ENCODE results near the gene GGACT.
"Not testable (repeated sequence)": the region's sequence is repeated elsewhere in the genome, so short reads cannot be mapped to it uniquely, and the experiment has no call there.

The GGACT gene

DNA sequence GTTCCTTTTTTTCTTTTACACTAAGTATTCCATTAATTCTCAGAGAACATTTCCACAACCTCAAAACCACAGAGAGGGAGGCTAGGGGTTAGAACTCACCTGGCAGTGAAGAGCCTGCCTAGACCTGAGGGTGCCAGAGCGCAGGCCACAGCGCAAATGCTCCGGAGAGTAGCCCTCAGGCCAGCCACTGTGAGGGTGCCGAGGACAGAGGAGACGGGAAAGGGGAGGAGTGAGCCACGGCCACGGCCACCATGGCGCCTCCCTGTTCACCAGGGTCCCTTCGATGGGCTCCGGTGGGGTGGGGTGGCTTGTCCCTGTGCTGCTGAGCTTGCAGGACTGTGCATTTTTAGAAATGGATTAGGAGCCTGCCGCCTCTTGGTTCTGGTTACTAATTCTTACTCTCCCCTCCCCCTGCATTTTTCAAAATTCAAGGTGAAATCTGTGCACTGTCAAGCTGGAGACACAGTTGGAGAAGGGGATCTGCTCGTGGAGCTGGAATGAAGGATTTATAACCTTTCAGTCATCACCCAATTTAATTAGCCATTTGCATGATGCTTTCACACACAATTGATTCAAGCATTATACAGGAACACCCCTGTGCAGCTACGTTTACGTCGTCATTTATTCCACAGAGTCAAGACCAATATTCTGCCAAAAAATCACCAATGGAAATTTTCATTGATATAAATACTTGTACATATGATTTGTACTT is 58.8 kb downstream of the GGACT start:
- no peak for DNase-seq (ENCODE audit: low read depth in 2 of 2)

DNA sequence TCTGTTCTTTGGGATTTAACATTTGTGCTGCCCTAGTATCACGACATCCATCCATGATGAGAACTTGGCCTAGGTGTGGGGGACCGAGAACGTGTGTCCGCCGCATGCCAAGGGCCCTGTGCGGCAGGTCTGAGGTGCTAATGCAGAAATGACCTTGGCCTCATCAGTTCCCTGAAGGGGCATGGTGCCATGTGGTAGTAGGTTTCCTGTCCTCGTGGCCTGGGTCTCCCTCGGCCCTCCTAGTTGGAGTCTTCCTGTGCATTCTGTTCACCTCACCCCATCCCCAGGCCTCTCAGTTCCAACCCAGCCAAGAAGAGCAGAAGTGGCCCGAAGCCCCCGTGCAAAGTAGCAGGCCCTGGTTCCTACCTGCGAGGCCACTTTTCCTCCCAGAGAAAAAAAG is 59.8 kb downstream of the GGACT start:
- no peak for DNase-seq (ENCODE audit: low read depth in 2 of 2)

- DNase-seq (ENCODE audit: low read depth in 2 of 2) = no peak
Observed at GRCh38 chr13:100528353-100528752, 60.2 kb downstream of the GGACT start.

DNA sequence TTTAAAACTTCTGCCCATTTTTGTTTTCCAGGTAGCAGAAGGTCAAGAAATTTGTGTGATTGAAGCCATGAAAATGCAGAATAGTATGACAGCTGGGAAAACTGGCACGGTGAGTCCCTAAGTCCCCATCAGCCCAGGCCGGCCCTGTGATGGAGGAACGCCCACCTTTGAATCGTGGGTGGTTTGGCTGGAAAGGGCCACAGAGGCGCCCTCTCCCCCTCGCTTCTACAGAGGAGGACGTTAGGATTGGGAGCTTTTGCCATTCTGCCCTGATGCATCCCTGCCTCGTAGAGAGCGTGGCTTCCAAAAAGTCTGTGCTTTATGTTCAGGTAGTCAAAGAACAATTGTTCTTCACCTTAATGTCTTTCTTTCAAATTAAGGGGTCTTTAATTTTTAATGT is 60.9 kb downstream of the GGACT start:
- DNase-seq (ENCODE audit: low read depth in 2 of 2) = no peak

DNA sequence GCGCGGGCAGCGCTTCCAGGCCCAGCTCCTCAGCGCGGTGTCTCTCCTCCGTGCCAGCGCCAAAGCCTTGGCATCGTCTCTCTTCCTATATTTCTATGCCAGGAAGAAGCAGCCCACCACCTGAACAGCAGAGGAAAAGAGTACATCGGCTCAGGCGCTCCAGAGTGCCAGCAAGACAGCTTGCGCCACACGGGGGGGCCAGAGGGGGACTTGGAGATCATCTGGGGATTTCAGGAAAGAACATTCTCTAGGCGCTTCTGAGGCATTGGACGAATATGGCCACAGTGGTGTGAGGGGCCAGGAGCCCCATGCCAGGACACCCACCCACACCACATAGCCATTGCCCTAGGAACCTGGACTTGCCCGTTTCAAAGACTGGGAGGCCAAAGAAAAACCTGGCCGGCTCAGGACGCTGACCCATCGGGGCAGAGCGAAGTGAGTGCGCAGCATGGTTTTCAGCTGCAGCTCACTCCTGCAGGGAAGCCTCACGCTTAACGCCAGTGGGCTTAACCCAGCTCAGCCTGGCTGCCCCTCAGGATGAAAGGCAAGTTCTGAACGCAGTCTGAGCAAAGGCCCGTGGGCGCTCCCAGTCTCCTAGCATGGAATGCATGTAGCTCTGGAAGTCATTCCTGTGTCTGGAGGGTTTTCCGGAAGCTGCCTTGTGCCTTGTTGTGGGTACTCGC is 62.1 kb downstream of the GGACT start:
- no peak for DNase-seq (ENCODE audit: low read depth in 2 of 2)

DNA sequence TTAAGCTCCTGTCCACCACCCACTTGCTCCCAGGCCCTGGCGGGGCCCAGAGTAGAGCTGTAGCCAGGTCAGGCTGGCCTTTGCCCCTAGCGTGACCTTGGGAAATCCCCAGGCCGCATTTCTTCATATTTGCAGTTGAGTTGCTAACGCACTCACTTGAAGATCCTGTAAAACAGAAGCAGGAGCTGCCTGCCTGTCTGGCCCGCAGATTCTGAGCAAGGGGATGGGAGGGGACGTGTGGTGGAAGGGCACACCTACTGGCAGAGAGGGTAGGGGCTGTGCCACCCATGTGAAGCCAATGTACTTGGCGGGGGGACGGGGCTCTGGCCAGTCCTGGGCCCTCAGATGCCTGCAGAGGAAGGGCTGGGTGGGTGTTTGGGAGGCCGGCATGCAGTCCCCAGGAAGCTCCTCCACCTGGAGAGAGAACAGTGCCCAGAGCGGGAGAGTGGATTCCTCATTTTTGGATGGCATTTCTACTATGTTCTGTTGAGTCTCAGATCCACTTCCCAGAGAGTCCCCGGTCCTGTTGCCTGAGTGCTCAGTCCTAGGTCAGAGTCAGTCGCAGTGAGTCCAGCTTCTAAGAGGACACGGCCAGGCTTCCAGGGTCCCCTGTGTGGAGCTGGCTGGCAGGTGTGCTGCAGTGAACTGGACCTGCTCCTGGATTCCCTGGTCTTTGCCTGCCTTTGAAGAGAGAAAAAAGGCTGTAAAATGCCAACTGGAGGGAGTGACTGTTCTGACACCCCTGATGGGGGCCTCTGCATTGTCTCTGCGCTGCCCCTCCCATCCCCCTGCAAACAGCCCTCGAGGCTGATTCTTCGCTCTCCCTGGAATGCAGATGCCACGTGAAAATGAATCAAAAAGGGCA is 62.9 kb downstream of the GGACT start:
- DNase-seq (ENCODE audit: low read depth in 2 of 2) = no peak

DNA sequence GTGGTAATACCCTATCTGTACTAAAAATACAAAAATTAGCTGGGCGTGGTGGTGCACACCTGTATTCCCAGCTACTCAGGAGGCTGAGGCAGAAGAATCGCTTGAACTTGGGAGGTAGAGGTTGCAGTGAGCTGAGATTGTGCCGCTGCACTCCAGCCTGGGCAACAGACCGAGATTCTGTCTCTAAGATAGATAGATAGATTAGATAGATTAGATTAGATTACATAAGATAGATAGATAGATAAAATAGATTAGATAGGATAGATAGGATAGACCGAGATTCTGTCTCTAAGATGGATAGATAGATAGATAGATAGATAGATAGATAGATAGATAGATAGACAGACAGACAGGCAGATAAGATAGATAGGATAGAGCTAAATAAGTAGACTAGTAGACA is 63.9 kb downstream of the GGACT start:
- not testable (repeated sequence) for DNase-seq (ENCODE audit: low read depth in 2 of 2)

DNA sequence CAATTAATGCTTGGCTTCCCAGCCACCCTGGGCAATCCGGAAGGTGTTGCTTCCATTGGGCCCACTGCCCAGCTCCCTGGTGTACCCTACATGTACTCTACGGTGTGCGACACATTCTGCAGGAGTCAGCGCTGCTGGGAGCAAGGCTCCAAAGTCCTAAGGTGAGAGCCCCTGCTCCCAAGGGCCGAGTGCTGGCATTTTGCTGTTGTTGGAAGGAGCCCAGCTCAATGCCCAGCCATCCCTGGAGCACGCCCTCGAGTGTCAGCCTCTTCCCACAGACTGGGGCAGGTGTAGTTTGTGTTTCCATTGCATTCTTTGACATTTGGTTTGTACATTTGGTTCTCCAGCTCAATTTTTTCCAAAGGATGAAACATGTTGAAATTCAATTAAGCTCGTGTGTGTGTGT is 64.6 kb downstream of the GGACT start:
- no peak for DNase-seq (ENCODE audit: low read depth in 2 of 2)

- no peak for DNase-seq (ENCODE audit: low read depth in 2 of 2)
Observed at GRCh38 chr13:100523411-100523810, 65.2 kb downstream of the GGACT start.

GRCh38 chr13:100522618-100523309 is 65.8 kb downstream of the GGACT start:
- DNase-seq (ENCODE audit: low read depth in 2 of 2) = no peak

- DNase-seq (ENCODE audit: low read depth in 2 of 2) = no peak
Observed at GRCh38 chr13:100521851-100522617, 66.6 kb downstream of the GGACT start.

GRCh38 chr13:100520936-100521850 is 67.4 kb downstream of the GGACT start:
- DNase-seq (ENCODE audit: low read depth in 2 of 2) = no peak

- DNase-seq (ENCODE audit: low read depth in 2 of 2) = no peak
Observed at GRCh38 chr13:100519626-100520025, 69.0 kb downstream of the GGACT start.

- DNase-seq (ENCODE audit: low read depth in 2 of 2) = no peak
Observed at GRCh38 chr13:100518394-100519062, 70.1 kb downstream of the GGACT start.

DNA sequence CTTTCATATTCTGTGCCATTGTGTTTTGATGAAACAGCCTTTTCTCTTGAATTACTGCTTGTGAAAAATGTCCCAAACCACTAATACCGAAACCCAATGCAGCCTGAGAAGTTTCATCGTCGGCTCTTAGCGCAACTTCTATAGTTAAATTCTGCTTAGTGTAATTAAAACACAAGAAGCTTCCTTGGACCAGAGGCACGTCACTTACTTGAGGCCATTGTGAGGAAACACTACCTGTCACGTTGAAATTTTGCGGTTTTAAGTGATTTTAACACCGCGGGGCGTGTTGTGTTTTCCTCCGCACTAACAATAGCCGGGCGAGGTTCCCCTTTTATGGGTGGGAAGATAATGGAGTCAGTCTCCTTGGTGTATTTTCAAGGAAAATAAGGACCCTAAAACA is 70.9 kb downstream of the GGACT start:
- DNase-seq (ENCODE audit: low read depth in 2 of 2) = no peak

- DNase-seq (ENCODE audit: low read depth in 2 of 2) = no peak
Observed at GRCh38 chr13:100517135-100517534, 71.5 kb downstream of the GGACT start.

GRCh38 chr13:100515410-100515800 is 73.2 kb downstream of the GGACT start:
- DNase-seq (ENCODE audit: low read depth in 2 of 2) = no peak

- peak; percentile 29 to 51 for DNase-seq (ENCODE audit: low read depth in 2 of 2)
Observed at GRCh38 chr13:100514788-100515409, 73.7 kb downstream of the GGACT start.

Measured in stimulated activated CD8-positive, alpha-beta memory T cell treated with anti-CD3 and anti-CD28 coated beads, Interleukin-7, amount 100 ng/mL, for 4 hours (primary cell).